HL-60 (cell line): Measurements from ENCODE around the gene FAM117A.

Experiments used
- CTCF ChIP-seq: IDR thresholded peaks from one replicate; pipeline ENCODE4 v1.5.1; 2011; ENCODE audit warnings: low read length, control low read depth, inconsistent platforms; ENCODE audit not compliant: insufficient read depth
- POLR2AphosphoS5 ChIP-seq: IDR thresholded peaks from 2 replicates; pipeline ENCODE4 v1.6.1; 2012; ENCODE audit warnings: low read depth

DNA sequence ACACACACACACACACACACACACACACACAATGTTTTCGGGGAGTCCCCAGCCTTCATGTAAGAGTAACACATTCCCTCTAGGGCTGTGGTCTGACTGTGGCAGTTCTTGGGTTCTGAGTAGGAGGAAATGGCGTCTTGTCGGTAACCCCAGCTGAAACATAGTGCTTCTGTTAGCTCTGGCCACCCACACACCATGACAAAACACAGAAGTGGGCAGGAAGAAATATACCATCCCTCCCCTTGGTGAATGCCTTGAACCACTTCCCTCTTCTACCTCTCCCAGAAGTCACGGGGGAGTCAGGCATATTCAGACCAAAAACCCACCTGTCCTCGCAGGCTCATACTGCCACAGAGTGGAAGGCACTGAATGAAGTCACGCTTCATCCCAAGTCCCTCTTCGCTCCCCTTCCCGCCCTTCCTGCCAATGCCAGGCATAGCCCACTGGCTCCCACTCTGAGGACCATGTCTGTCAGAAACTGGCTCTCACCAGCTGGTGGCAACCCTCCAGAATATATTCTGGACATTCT, 67.6 kb downstream of the FAM117A start:
- TF ChIP-seq POLR2AphosphoS5 (no peak), CTCF (no peak)
